B cell (primary cell): ENCODE data around the gene EMP1.

Experiments used
- EZH2 ChIP-seq: IDR thresholded peaks from 2 replicates; pipeline ENCODE4 v1.6.1; 2012; ENCODE audit warnings: borderline replicate concordance, low read depth, mild to moderate bottlenecking, moderate library complexity, low read length; ENCODE audit not compliant: insufficient read depth, poor library complexity, severe bottlenecking
- TF ChIP-seq, protein P1 (sequence below): fragments of 200-600 bp; IDR thresholded peaks from one replicate; pipeline ENCODE4 v1.8.0; 2022; ENCODE audit warnings: antibody characterized with exemption, mild to moderate bottlenecking

- TF ChIP-seq, protein P1, sequence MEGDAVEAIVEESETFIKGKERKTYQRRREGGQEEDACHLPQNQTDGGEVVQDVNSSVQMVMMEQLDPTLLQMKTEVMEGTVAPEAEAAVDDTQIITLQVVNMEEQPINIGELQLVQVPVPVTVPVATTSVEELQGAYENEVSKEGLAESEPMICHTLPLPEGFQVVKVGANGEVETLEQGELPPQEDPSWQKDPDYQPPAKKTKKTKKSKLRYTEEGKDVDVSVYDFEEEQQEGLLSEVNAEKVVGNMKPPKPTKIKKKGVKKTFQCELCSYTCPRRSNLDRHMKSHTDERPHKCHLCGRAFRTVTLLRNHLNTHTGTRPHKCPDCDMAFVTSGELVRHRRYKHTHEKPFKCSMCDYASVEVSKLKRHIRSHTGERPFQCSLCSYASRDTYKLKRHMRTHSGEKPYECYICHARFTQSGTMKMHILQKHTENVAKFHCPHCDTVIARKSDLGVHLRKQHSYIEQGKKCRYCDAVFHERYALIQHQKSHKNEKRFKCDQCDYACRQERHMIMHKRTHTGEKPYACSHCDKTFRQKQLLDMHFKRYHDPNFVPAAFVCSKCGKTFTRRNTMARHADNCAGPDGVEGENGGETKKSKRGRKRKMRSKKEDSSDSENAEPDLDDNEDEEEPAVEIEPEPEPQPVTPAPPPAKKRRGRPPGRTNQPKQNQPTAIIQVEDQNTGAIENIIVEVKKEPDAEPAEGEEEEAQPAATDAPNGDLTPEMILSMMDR = no peak
- no peak for TF ChIP-seq EZH2
Observed at GRCh38 chr12:13194401-13195110, 2.0 kb upstream of the EMP1 start.
